Adrenal gland (tissue), 12 donors: Measurements from ENCODE around the gene ADAMTS9. TPM values are rescaled to one million over a fixed set of nuclear protein-coding genes. Genes with fewer than 3 reads are reported as not detected.
A peak's percentile ranks its signal among the peaks of the same experiment; 100 is the strongest.

Experiments
- DNase-seq, 7 donors: peaks; one replicate each; pipeline ENCODE4 v3.0.0-alpha.2; 2019 to 2020
- H3K27ac ChIP-seq, 5 donors: fragments of 200-600 bp; sonication (generic) in 4 of 5; 1 replicate in 3 of 5; 2 replicates in 2 of 5; pipeline versions ENCODE4 v1.5.1 to v1.8.0; 2016 to 2020; ENCODE audit warnings: mild to moderate bottlenecking in 1 of 5
- H3K27me3 ChIP-seq: fragments of 200-600 bp; 2 replicates; pipeline ENCODE4 v1.8.0; 2021
- H3K36me3 ChIP-seq, 2 donors: fragments of 200-600 bp; replicated peaks in 1 of 2; 1 replicate in 1 of 2; 2 replicates in 1 of 2; pipeline versions ENCODE4 v1.5.1 to v1.8.0; 2018 to 2022
- H3K4me1 ChIP-seq, 2 donors: fragments of 200-600 bp; replicated peaks in 1 of 2; 1 replicate in 1 of 2; 2 replicates in 1 of 2; pipeline versions ENCODE4 v1.5.1 to v1.8.0; 2018 to 2021
- H3K4me3 ChIP-seq, 4 donors: fragments of 200-600 bp; sonication (generic) in 3 of 4; one replicate each; pipeline ENCODE4 v1.5.1; 2016 to 2018
- H3K9me3 ChIP-seq, 3 donors: fragments of 200-600 bp; sonication (generic) in 1 of 3; replicated peaks in 1 of 3; 1 replicate in 2 of 3; 2 replicates in 1 of 3; pipeline versions ENCODE4 v1.5.1 to v1.8.0; 2016 to 2021
- POLR2A ChIP-seq, 2 donors: fragments of 450-650 bp; IDR thresholded peaks; one replicate each; pipeline ENCODE4 v1.6.1; 2017; ENCODE audit warnings: antibody characterized with exemption in 2 of 2, mild to moderate bottlenecking in 2 of 2, moderate library complexity in 1 of 2
- WGBS, 4 donors: extraction: QIAGEN DNeasy Blood & Tissue Kit in 2 of 4; methylation state at CpG; one replicate each; pipeline versions ENCODE4 v1.1.5 to v1.1.7; 2013 to 2017; 5-methylcytosine and 5-hydroxymethylcytosine counted together
- intact Hi-C, 2 donors: fragments of 100-400 bp; cut with DNase I; formaldehyde crosslinking; loops; one replicate each; pipeline versions ENCODE4 v1.14.1 to v1.15.0; 2022 to 2023
- polyA plus RNA-seq, 3 donors: library from polyadenylated mRNA; stranded (reverse); fragments of 200-250 nt in 2 of 3; fragments of 350-450 nt in 1 of 3; fragmentation: Illumina TruSeq in 1 of 3; extraction: RNeasy Lipid Tissue Mini Kit (QIAGEN cat#74804) in 1 of 3; gene quantifications; one replicate each; pipeline ENCODE4 v1.2.3, GENCODE V29; 2013 to 2014
- total RNA-seq, 9 donors: library from RNA; depleted of rRNA in 4 of 9; stranded (reverse); fragments of >200 nt in 4 of 9; fragments of 120-200 nt in 1 of 9; fragmentation: NEBNext Ultra II Directional in 1 of 9; extraction: Animal tissue kit (Norgen Biotek cat#: 25700) in 1 of 9; gene quantifications; one replicate each; pipeline versions ENCODE4 v1.1.0 to v1.2.4, GENCODE V29; 2013 to 2023
- TF ChIP-seq, protein P1 (sequence below), 6 experiments: fragments of 450-650 bp in 4 of 6; fragments of 200-600 bp in 2 of 6; sonication (generic) in 1 of 6; IDR thresholded peaks; 1 replicate in 5 of 6; 2 replicates in 1 of 6; pipeline versions ENCODE4 v1.5.1 to v1.8.0; 2016 to 2021; ENCODE audit warnings: antibody characterized with exemption in 6 of 6, mild to moderate bottlenecking in 2 of 6, moderate library complexity in 1 of 6
- donor health status: healthy with polysubstance abuse.
- donor health status: Bipolar disorder and iron deficiency.
- donor health status: DM: yes; HTN: yes; CAD: no.
- donor health status: DM: no; HTN: no; CAD: no.
- donor health status: DM: no; HTN: no; CAD: no.
- donor health status: DM: yes; HTN: yes; CAD: no.

ADAMTS9 gene
- total and polyA plus RNA-seq, 12 donors: 5.1 to 51.2 (median 22.0) TPM

- peaks cover 0 to 4% of the 10 kb centered on the region in 2 donors for H3K36me3 ChIP-seq
- 0 to 1% (median 1%) methylated on average over 13 to 42 of the region's 42 CpGs for WGBS, 4 donors
Observed at GRCh38 chr3:64685800-64686445, 1.9 kb downstream of the ADAMTS9 start.

DNA sequence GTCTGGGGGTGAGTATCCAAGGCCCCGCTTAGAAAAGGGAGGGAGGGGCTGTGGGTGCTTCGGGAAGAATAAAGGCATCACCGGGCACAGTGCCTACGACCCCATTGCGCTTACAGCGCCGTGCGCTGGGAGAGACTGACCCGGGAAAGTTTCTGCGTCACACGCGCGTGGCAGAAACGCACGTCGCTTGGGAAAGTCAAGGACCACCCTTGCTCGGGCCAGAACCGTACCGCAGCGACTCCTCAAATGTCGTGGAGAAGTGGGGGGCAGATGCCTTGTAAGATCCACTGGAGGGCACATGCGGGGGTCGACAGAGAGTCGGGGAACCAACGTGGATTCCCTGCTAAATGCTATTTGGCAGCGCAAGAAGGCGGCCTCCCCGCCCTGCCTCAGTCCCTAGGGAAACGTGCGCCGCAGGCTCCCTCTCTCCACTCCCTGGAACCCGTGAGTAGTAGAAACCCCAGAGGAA, 2.4 kb downstream of the ADAMTS9 start:
- Histone ChIP-seq H3K4me3 (peak overlapping the region; percentile 13 to 55 (median 46)), H3K36me3 (peaks cover 0 to 7% of the 10 kb centered on the region in 2 donors), H3K4me1 (no peaks in the 10 kb centered on the region), H3K27me3 (no peaks in the 10 kb centered on the region), H3K27ac (peak overlapping the region; percentile 92 to 97 (median 97)), H3K9me3 (no peaks in the 10 kb centered on the region)
- WGBS, 4 donors: 0 to 4% (median 1%) methylated on average over 23 to 32 of the region's 32 CpGs
- intact Hi-C loops: loop anchor here in 1 of 2 donors (10.0 kb wide), 1 partner anchor 151 kb away; no protein-coding TSS in a partner anchor
- peak; percentile 58 to 87 (median 78) for DNase-seq
- TF ChIP-seq POLR2A (IDR thresholded peaks at IDR 0.05): no peak
- TF ChIP-seq, protein P1, sequence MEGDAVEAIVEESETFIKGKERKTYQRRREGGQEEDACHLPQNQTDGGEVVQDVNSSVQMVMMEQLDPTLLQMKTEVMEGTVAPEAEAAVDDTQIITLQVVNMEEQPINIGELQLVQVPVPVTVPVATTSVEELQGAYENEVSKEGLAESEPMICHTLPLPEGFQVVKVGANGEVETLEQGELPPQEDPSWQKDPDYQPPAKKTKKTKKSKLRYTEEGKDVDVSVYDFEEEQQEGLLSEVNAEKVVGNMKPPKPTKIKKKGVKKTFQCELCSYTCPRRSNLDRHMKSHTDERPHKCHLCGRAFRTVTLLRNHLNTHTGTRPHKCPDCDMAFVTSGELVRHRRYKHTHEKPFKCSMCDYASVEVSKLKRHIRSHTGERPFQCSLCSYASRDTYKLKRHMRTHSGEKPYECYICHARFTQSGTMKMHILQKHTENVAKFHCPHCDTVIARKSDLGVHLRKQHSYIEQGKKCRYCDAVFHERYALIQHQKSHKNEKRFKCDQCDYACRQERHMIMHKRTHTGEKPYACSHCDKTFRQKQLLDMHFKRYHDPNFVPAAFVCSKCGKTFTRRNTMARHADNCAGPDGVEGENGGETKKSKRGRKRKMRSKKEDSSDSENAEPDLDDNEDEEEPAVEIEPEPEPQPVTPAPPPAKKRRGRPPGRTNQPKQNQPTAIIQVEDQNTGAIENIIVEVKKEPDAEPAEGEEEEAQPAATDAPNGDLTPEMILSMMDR (IDR thresholded peaks at IDR 0.05): no peak

More at GRCh38 chr3:64685800-64686445, 1.9 kb downstream of the ADAMTS9 start:
- Histone ChIP-seq H3K9me3 (no peaks in the 10 kb centered on the region), H3K27ac (peak overlapping the region; percentile 92 to 97 (median 97)), H3K4me1 (peaks cover 0 to 5% of the 10 kb centered on the region in 2 donors), H3K27me3 (no peaks in the 10 kb centered on the region), H3K4me3 (peak overlapping the region; percentile 40 to 55 (median 54))
- TF ChIP-seq, protein P1 (IDR thresholded peaks at IDR 0.05): peak in 4 of 6 experiments; percentile 28 to 34 (median 31)
- TF ChIP-seq POLR2A (IDR thresholded peaks at IDR 0.05): peak; percentile 76 to 90
- intact Hi-C loops: loop anchor here in 1 of 2 donors (10.0 kb wide), 1 partner anchor 151 kb away; no protein-coding TSS in a partner anchor
- peak; percentile 93 to 97 (median 94) for DNase-seq

DNA sequence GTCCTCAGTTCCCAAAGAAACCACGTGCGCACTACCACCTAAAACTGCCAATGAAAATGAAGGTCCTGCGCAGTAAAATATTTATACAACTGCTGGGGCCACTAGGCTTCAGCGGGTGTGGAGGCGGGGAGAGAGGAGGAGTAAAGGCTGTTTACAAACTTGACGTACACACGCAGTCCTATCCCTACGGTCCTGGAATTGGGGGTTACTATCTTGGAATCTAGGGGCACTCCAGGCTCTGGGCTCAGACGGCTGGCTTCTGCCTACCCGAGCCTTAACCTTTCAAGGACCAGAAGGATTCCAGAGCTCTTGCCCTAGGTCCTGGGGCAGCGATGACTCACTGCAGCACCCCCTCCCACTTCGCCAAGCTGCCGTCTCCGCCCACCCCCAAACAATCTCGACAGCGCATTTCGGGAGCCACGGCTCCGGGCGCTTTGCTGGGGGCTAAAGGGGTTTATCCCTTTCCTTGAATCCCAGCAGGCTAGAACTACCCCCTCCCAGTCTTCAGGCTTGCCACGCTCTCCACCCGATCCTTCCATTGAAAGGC, 3.0 kb downstream of the ADAMTS9 start:
- Histone ChIP-seq H3K27ac (peak overlapping the region; percentile 92 to 97 (median 97)), H3K36me3 (peaks cover 0 to 7% of the 10 kb centered on the region in 2 donors), H3K4me1 (no peaks in the 10 kb centered on the region), H3K9me3 (no peaks in the 10 kb centered on the region), H3K27me3 (no peaks in the 10 kb centered on the region), H3K4me3 (peak overlapping the region; percentile 13 to 55 (median 46))
- TF ChIP-seq, protein P1 (IDR thresholded peaks at IDR 0.05): no peak
- TF ChIP-seq POLR2A (IDR thresholded peaks at IDR 0.05): peak; percentile 22 to 73
- 3 to 6% (median 4%) methylated on average over 19 to 22 of the region's 22 CpGs for WGBS, 4 donors
- intact Hi-C loops: loop anchor here in 1 of 2 donors (10.0 kb wide), 1 partner anchor 150 kb away; no protein-coding TSS in a partner anchor
- peak; percentile 65 to 87 (median 68) for DNase-seq

- WGBS, 4 donors: 84 to 92% (median 87%) methylated on average over 3 of the region's 3 CpGs
- no peak for DNase-seq
- intact Hi-C loops: loop anchor here in 1 of 2 donors (10.0 kb wide), 1 partner anchor 147 kb away; no protein-coding TSS in a partner anchor
- no peak overlapping the region for H3K27ac ChIP-seq
- no peak overlapping the region for H3K4me3 ChIP-seq
- H3K4me1 ChIP-seq: peaks cover 0 to 5% of the 10 kb centered on the region in 2 donors
- no peaks in the 10 kb centered on the region for H3K9me3 ChIP-seq
- peaks cover 0 to 7% of the 10 kb centered on the region in 2 donors for H3K36me3 ChIP-seq
- no peak for TF ChIP-seq POLR2A (IDR thresholded peaks at IDR 0.05)
- TF ChIP-seq, protein P1 (IDR thresholded peaks at IDR 0.05): no peak
- no peaks in the 10 kb centered on the region for H3K27me3 ChIP-seq
Observed at GRCh38 chr3:64681827-64682226, 6.0 kb downstream of the ADAMTS9 start.
